Smooth muscle cell (in vitro differentiated cells): ENCODE measurements around the gene INO80B. TPM values are rescaled to one million over a fixed set of nuclear protein-coding genes. Genes with fewer than 3 reads are reported as not detected.

Source experiments
- DNase-seq: peaks from one replicate; lab custom pipeline; 2025; ENCODE audit not compliant: unreplicated experiment; lab: John Stamatoyannopoulos, UW
- H2AFZ ChIP-seq: fragments of 200-600 bp; sonication (generic); 2 replicates; pipeline ENCODE4 v1.6.0; 2016; ENCODE audit warnings: antibody characterized with exemption, low read depth, mild to moderate bottlenecking
- H3F3A ChIP-seq: fragments of 200-600 bp; sonication (generic); 2 replicates; pipeline ENCODE4 v1.6.0; 2017; ENCODE audit warnings: antibody characterized with exemption, low read depth
- H3K27ac ChIP-seq: fragments of 200-600 bp; sonication (generic); 2 replicates; pipeline ENCODE4 v1.5.1; 2016; ENCODE audit warnings: low read depth, mild to moderate bottlenecking
- H3K27me3 ChIP-seq: fragments of 200-600 bp; sonication (generic); 2 replicates; pipeline ENCODE4 v1.6.1; 2016; ENCODE audit warnings: low read depth, mild to moderate bottlenecking
- H3K36me3 ChIP-seq: fragments of 200-600 bp; sonication (generic); 2 replicates; pipeline ENCODE4 v1.5.1; 2016; ENCODE audit warnings: low read depth
- H3K4me1 ChIP-seq: fragments of 200-600 bp; sonication (generic); 2 replicates; pipeline ENCODE4 v1.5.1; 2016; ENCODE audit warnings: low read depth
- H3K4me2 ChIP-seq: fragments of 200-600 bp; sonication (generic); 2 replicates; pipeline ENCODE4 v1.6.0; 2016; ENCODE audit warnings: mild to moderate bottlenecking
- H3K4me3 ChIP-seq: fragments of 200-600 bp; sonication (generic); 2 replicates; pipeline ENCODE4 v1.5.1; 2016; ENCODE audit warnings: mild to moderate bottlenecking
- H3K79me2 ChIP-seq: fragments of 200-600 bp; sonication (generic); 2 replicates; pipeline ENCODE4 v1.6.0; 2016; ENCODE audit warnings: low read depth, mild to moderate bottlenecking
- H3K9ac ChIP-seq: fragments of 200-600 bp; sonication (generic); 2 replicates; pipeline ENCODE4 v1.6.0; 2016; ENCODE audit warnings: low read depth
- H3K9me3 ChIP-seq: fragments of 200-600 bp; sonication (generic); replicated peaks from 2 replicates; pipeline ENCODE4 v1.5.1; 2016; ENCODE audit warnings: low read depth
- H4K20me1 ChIP-seq: fragments of 200-600 bp; sonication (generic); 2 replicates; pipeline ENCODE4 v1.6.0; 2016; ENCODE audit warnings: low read depth
- WGBS: methylation state at CpG from one replicate; pipeline ENCODE4 v1.1.7; 2016; ENCODE audit warnings: low lambda C conversion rate; 5-methylcytosine and 5-hydroxymethylcytosine counted together
- polyA plus RNA-seq: library from polyadenylated mRNA; unstranded; fragments of >200 nt; fragmentation: Nextera tagmentation; extraction: Ambion mirVana; gene quantifications from 2 replicates; pipeline ENCODE4 v1.2.1, GENCODE V29; 2016
- total RNA-seq: library from RNA; depleted of rRNA; stranded (reverse); fragments of >200 nt; gene quantifications from 2 replicates; pipeline ENCODE4 v1.2.3, GENCODE V29; 2014
- TF ChIP-seq, protein P1 (sequence below): fragments of 200-600 bp; sonication (generic); IDR thresholded peaks from 2 replicates; pipeline ENCODE4 v1.5.1; 2017; ENCODE audit warnings: borderline replicate concordance, mild to moderate bottlenecking, antibody characterized with exemption; ENCODE audit not compliant: insufficient read depth, poor library complexity, severe bottlenecking

INO80B gene
- total and polyA plus RNA-seq, 2 experiments from 2014 or later = 4.7 to 10.4 TPM

GRCh38 chr2:74428675-74429074 is 26.2 kb upstream of the INO80B start:
- H4K20me1 ChIP-seq = peaks cover 38% of the 10 kb centered on the region
- no peak overlapping the region for H3K4me3 ChIP-seq
- H3K79me2 ChIP-seq = peaks cover 15% of the 10 kb centered on the region
- no peaks in the 10 kb centered on the region for H3K4me1 ChIP-seq
- H2AFZ ChIP-seq = no peak overlapping the region
- no peaks in the 10 kb centered on the region for H3K27me3 ChIP-seq
- H3K9me3 ChIP-seq = no peaks in the 10 kb centered on the region
- H3K4me2 ChIP-seq = no peak overlapping the region
- no peak overlapping the region for H3K9ac ChIP-seq
- WGBS = 90% methylated on average over 5 of the region's 5 CpGs
- DNase-seq = no peak
- peaks cover 5% of the 10 kb centered on the region for H3K36me3 ChIP-seq
- H3F3A ChIP-seq = peaks cover 39% of the 10 kb centered on the region
- TF ChIP-seq, protein P1, sequence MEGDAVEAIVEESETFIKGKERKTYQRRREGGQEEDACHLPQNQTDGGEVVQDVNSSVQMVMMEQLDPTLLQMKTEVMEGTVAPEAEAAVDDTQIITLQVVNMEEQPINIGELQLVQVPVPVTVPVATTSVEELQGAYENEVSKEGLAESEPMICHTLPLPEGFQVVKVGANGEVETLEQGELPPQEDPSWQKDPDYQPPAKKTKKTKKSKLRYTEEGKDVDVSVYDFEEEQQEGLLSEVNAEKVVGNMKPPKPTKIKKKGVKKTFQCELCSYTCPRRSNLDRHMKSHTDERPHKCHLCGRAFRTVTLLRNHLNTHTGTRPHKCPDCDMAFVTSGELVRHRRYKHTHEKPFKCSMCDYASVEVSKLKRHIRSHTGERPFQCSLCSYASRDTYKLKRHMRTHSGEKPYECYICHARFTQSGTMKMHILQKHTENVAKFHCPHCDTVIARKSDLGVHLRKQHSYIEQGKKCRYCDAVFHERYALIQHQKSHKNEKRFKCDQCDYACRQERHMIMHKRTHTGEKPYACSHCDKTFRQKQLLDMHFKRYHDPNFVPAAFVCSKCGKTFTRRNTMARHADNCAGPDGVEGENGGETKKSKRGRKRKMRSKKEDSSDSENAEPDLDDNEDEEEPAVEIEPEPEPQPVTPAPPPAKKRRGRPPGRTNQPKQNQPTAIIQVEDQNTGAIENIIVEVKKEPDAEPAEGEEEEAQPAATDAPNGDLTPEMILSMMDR = no peak
- H3K27ac ChIP-seq = no peak overlapping the region

GRCh38 chr2:74429487-74430451 is 25.1 kb upstream of the INO80B start:
- no peak overlapping the region for H2AFZ ChIP-seq
- H3K27me3 ChIP-seq = no peaks in the 10 kb centered on the region
- DNase-seq = no peak
- H3K4me2 ChIP-seq = no peak overlapping the region
- peaks cover 48% of the 10 kb centered on the region for H4K20me1 ChIP-seq
- TF ChIP-seq, protein P1 = no peak
- H3K27ac ChIP-seq = no peak overlapping the region
- H3K9ac ChIP-seq = no peak overlapping the region
- WGBS = 96% methylated on average over 18 of the region's 18 CpGs
- no peaks in the 10 kb centered on the region for H3K4me1 ChIP-seq
- H3K4me3 ChIP-seq = no peak overlapping the region
- peaks cover 26% of the 10 kb centered on the region for H3K79me2 ChIP-seq
- no peaks in the 10 kb centered on the region for H3K9me3 ChIP-seq
- peaks cover 35% of the 10 kb centered on the region for H3F3A ChIP-seq
- H3K36me3 ChIP-seq = peaks cover 5% of the 10 kb centered on the region

DNA sequence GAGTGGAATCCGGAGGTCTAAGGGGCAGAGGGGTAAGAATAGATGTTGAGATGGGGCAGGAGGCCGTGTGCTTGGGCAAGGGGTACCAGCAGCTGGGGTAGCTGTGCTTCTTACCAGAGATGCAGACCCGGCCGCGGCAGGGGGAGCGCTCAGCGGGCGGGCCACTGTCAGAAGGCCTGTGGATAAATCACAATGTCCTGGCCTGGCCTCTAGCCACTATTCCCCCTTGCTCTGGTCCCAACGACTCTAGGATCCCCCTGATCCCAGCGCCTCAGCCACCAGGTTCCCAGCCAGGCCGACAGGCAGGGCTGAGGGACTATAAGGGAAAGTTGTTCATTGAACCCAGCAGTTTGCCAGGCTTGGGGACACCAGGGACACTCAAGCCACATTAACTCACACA is 24.4 kb upstream of the INO80B start:
- Histone ChIP-seq H3K4me2 (no peak overlapping the region), H3K27me3 (no peaks in the 10 kb centered on the region), H3K27ac (no peak overlapping the region), H4K20me1 (peaks cover 55% of the 10 kb centered on the region), H3K4me1 (no peaks in the 10 kb centered on the region), H3K9me3 (no peaks in the 10 kb centered on the region), H3K36me3 (peaks cover 5% of the 10 kb centered on the region), H3K9ac (no peak overlapping the region), H3F3A (peaks cover 35% of the 10 kb centered on the region), H3K79me2 (peaks cover 33% of the 10 kb centered on the region), H2AFZ (no peak overlapping the region), H3K4me3 (no peak overlapping the region)
- 97% methylated on average over 10 of the region's 11 CpGs for WGBS
- no peak for DNase-seq
- TF ChIP-seq, protein P1 = no peak
